ENCODE measurements around the gene BTBD7. TPM values are rescaled to one million over a fixed set of nuclear protein-coding genes. Genes with fewer than 3 reads are reported as not detected.
"Not testable (repeated sequence)": the region's sequence is repeated elsewhere in the genome, so short reads cannot be mapped to it uniquely, and the experiment has no call there.

BTBD7 gene
- total and polyA plus RNA-seq, 9 of the 15 experiments (the other 6 are each of a cell fraction or from before 2014, with no cell fraction given), result 2.5 to 12.9 (median 6.2) TPM

- ATAC-seq; H3K79me2 ChIP-seq (ENCODE audit: control insufficient read depth, insufficient read depth, low read length); FAIRE-seq; H3K9me3 ChIP-seq (replicated peaks; ENCODE audit: control insufficient read depth, insufficient read depth, low read depth, low read length); H3K9ac ChIP-seq (ENCODE audit: insufficient read depth in 1 of 2, low read depth in 2 of 2, low read length in 2 of 2); DNase-seq (ENCODE audit: extremely low read depth in 1 of 4, low spot score in 3 of 4); H3K4me3 ChIP-seq; H4K20me1 ChIP-seq (replicated peaks; ENCODE audit: control insufficient read depth, insufficient read depth, low read length); H3K27ac ChIP-seq (ENCODE audit: extremely low read depth, low read depth, low read length); POLR2A ChIA-PET; H3K27me3 ChIP-seq (ENCODE audit: control insufficient read depth in 2 of 2, insufficient read depth in 2 of 2, low read length in 2 of 2); H2AFZ ChIP-seq (ENCODE audit: low read depth, low read length); BruUV-seq (replicated peaks); H3K4me1 ChIP-seq (replicated peaks in 1 of 2; ENCODE audit: control insufficient read depth in 2 of 2, insufficient read depth in 2 of 2, low read length in 2 of 2); H3K4me2 ChIP-seq (ENCODE audit: insufficient read depth, low read length); H3K9me1 ChIP-seq (ENCODE audit: control insufficient read depth, insufficient read depth, low read length); H3K36me3 ChIP-seq (ENCODE audit: control insufficient read depth, insufficient read depth, low read length); in situ Hi-C loops (cut with MboI): not testable (repeated sequence)
- CTCF ChIA-PET (ENCODE audit: low intra/inter-chr PET ratio), result interaction anchor here (0.7 to 1.6 kb wide), 4 partner anchors 74 to 386 kb away, joined by 3 to 7 read pairs (median 4); no protein-coding TSS in a partner anchor
- WGBS (ENCODE audit: insufficient coverage, low coverage, missing lambda C conversion rate), result 17% methylated on average over 5 of the region's 5 CpGs
- peak; percentile 44 for TF ChIP-seq ZNF146 (CRISPR knock-in tag; IDR thresholded peaks at IDR 0.05; ENCODE audit: unreplicated experiment)
- intact Hi-C loops (cut with micrococcal nuclease), result loop anchor here (5.0 to 10.0 kb wide), 2 partner anchors 242 to 384 kb away; no protein-coding TSS in a partner anchor
These were observed 99.8 kb downstream of the BTBD7 start for GRCh38 chr14:93233078-93233477.

GRCh38 chr14:93232159-93232558 lies 100.7 kb downstream of the BTBD7 start:
- no peaks in the 10 kb centered on the region for H3K9me3 ChIP-seq (replicated peaks; ENCODE audit: control insufficient read depth, insufficient read depth, low read depth, low read length)
- no peaks in the 10 kb centered on the region for H3K79me2 ChIP-seq (ENCODE audit: control insufficient read depth, insufficient read depth, low read length)
- no peak for FAIRE-seq
- intact Hi-C loops (cut with micrococcal nuclease), result loop anchor here (5.0 to 10.0 kb wide), 2 partner anchors 243 to 385 kb away; no protein-coding TSS in a partner anchor
- H3K4me3 ChIP-seq, result no peak overlapping the region
- no peak overlapping the region for H3K9ac ChIP-seq (ENCODE audit: insufficient read depth in 1 of 2, low read depth in 2 of 2, low read length in 2 of 2)
- H2AFZ ChIP-seq (ENCODE audit: low read depth, low read length), result no peak overlapping the region
- 0 out of 5 replicates have a peak, but pooled peaks cover 0 to 4% of the 10 kb centered on the region in 2 experiments for H3K27me3 ChIP-seq (ENCODE audit: control insufficient read depth in 2 of 2, insufficient read depth in 2 of 2, low read length in 2 of 2)
- WGBS (ENCODE audit: insufficient coverage, low coverage, missing lambda C conversion rate), result 64% methylated on average over 5 of the region's 17 CpGs
- H3K4me1 ChIP-seq (replicated peaks in 1 of 2; ENCODE audit: control insufficient read depth in 2 of 2, insufficient read depth in 2 of 2, low read length in 2 of 2), result peaks cover 0 to 4% of the 10 kb centered on the region in 2 experiments; a peak in 1 of 5 replicates
- no peaks in the 10 kb centered on the region for H3K9me1 ChIP-seq (ENCODE audit: control insufficient read depth, insufficient read depth, low read length)
- no peak for DNase-seq (ENCODE audit: extremely low read depth in 1 of 4, low spot score in 3 of 4)
- in situ Hi-C loops (cut with MboI), result no loop called here
- no peak overlapping the region for H3K27ac ChIP-seq (ENCODE audit: extremely low read depth, low read depth, low read length)
- H3K4me2 ChIP-seq (ENCODE audit: insufficient read depth, low read length), result no peak overlapping the region
- ATAC-seq, result no peak
- POLR2A ChIA-PET, result interaction anchor here (0.7 kb wide), 1 partner anchor 47 kb away, joined by 3 read pairs; the partner anchor contains the start of genes LYSET and MOAP1
- H4K20me1 ChIP-seq (replicated peaks; ENCODE audit: control insufficient read depth, insufficient read depth, low read length), result no peaks in the 10 kb centered on the region
- CTCF ChIA-PET (ENCODE audit: low intra/inter-chr PET ratio), result no interaction called here
- BruUV-seq (replicated peaks), result no TSS peak
- peaks cover 17% of the 10 kb centered on the region; the same call in 2 of the 3 replicates for H3K36me3 ChIP-seq (ENCODE audit: control insufficient read depth, insufficient read depth, low read length)
- TF ChIP-seq DLX4 (CRISPR knock-in tag; IDR thresholded peaks at IDR 0.05), result no peak
- no peak for TF ChIP-seq ZFPM2 (CRISPR knock-in tag; IDR thresholded peaks at IDR 0.05)
- TF ChIP-seq ZNF445 (CRISPR knock-in tag; IDR thresholded peaks at IDR 0.05; ENCODE audit: low read depth), result no peak
- TF ChIP-seq TCF15 (CRISPR knock-in tag; IDR thresholded peaks at IDR 0.05), result no peak
- TF ChIP-seq ZC3H8 (IDR thresholded peaks at IDR 0.05), result no peak
- TF ChIP-seq NFE2 (IDR thresholded peaks at IDR 0.05; ENCODE audit: low read depth), result no peak
- TF ChIP-seq KLF10 (CRISPR knock-in tag; IDR thresholded peaks at IDR 0.05), result no peak
- TF ChIP-seq DMBX1 (CRISPR knock-in tag; IDR thresholded peaks at IDR 0.05; ENCODE audit: borderline replicate concordance), result no peak
- TF ChIP-seq ZBTB7A (IDR thresholded peaks at IDR 0.05; ENCODE audit: borderline replicate concordance, control insufficient read depth, low read depth, low read length), result no peak
- TF ChIP-seq TEAD4 (IDR thresholded peaks at IDR 0.05; ENCODE audit: low read length), result no peak
- no peak for TF ChIP-seq TEAD4 (CRISPR knock-in tag; IDR thresholded peaks at IDR 0.05; ENCODE audit: borderline replicate concordance)
- no peak for TF ChIP-seq POLR2B (IDR thresholded peaks at IDR 0.05; ENCODE audit: low read depth, partially characterized antibody)
- TF ChIP-seq FOXA1 (IDR thresholded peaks at IDR 0.05; ENCODE audit: borderline replicate concordance), result no peak
- TF ChIP-seq ARID1B (IDR thresholded peaks at IDR 0.05), result no peak
- no peak for TF ChIP-seq BRCA1 (IDR thresholded peaks at IDR 0.05)
- TF ChIP-seq BRCA1 (CRISPR knock-in tag; IDR thresholded peaks at IDR 0.05), result no peak
- TF ChIP-seq ZNF76 (CRISPR knock-in tag; IDR thresholded peaks at IDR 0.05; ENCODE audit: borderline replicate concordance), result no peak
- TF ChIP-seq MCM2 (IDR thresholded peaks at IDR 0.05; ENCODE audit: low read depth), result no peak

All from K562 (cell line).